ENCODE measurements around the gene PPM1M. TPM values are rescaled to one million over a fixed set of nuclear protein-coding genes. Genes with fewer than 3 reads are reported as not detected.

The PPM1M gene
- total RNA-seq, 1 donor from 2014 or later = 53.4 TPM

DNA sequence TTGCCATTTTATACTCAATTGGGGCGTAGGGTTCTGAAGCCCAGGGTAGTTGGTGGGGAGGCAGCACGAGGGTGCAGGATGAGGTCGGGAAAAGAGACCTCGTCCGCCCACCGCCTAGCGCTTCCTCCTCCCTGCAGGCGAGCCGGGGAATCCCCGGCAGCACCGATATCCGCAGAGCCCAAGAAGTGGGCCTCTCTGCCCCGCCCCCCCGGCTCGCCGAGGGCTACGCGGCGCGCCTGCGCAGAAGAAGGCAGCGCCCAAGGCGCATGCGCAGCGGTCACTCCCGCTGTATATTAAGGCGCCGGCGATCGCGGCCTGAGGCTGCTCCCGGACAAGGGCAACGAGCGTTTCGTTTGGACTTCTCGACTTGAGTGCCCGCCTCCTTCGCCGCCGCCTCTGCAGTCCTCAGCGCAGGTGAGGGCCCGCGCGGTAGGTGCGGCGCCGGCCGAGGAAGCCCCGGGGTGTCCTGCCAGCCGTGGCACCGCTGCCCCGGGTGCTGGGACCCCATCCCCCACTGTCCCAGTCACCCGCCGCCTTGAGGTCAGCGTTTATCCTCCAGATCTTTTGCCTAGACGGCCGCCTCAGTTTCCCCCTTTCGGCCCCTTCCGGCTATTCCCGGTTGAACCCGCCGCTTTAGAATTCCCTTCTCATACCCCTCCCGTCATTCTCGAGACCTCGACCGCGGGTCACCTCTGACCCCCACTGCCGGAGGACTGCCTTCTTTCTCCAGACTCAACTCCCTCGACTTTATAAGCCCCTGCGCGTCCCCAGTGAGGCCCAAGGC, 47.5 kb upstream of the PPM1M start, which contains the start of gene ALAS1:
Gene ALAS1, plus strand, starts transcription at position 319 of the 784 bp plus-strand sequence. CDS start 1,082 bp downstream, outside the sequence.
- H3K4me1 ChIP-seq = peaks cover 84% of the 10 kb centered on the region
- TF ChIP-seq CTCF (IDR thresholded peaks at IDR 0.05) = peak; percentile 18
- ATAC-seq (peak; percentile 88 to 90), DNase-seq (peak; percentile 96)
- no peaks in the 10 kb centered on the region for H3K27me3 ChIP-seq (ENCODE audit: low read depth)
- intact Hi-C loops (cut with DNase I) = no loop called here
- H3K4me3 ChIP-seq = peak within 1 kb of the TSS; percentile 99
- H3K9me3 ChIP-seq = no peaks in the 10 kb centered on the region
- H3K36me3 ChIP-seq = peaks cover 35% of the 10 kb centered on the region
- H3K27ac ChIP-seq = peak within 1 kb of the TSS; percentile 91

DNA sequence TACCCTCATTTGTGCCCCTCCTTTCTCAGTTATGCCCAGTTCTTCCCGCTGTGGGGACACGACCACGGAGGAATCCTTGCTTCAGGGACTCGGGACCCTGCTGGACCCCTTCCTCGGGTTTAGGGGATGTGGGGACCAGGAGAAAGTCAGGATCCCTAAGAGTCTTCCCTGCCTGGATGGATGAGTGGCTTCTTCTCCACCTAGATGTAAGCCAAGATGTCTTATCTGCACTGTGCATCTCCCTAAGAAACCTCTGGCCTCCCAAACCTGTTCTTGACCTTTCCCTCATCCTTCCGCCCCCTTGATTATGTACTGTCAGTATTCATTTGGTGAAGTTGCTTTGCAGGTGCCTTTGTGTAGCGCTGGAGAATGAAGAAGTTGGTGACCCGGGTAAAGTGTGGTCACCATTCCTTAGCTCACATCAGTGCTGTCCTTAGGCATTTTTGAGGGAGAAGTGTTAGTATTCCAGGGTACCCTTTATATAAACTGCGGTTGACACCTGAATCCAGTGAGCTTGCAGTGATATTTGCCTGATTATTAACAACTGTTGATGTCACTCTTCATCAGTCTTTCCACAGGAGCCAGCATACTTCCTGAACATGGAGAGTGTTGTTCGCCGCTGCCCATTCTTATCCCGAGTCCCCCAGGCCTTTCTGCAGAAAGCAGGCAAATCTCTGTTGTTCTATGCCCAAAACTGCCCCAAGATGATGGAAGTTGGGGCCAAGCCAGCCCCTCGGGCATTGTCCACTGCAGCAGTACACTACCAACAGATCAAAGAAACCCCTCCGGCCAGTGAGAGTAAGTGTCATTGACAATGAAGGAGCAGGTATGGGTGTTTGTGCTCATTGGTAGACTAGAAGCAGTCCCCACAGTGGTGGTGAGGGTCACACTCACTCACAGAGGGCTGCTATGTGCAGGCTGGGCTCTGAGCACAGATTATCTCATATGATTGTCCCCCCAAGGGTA, 46.6 kb upstream of the PPM1M start:
- peak overlapping the region; percentile 91 for H3K27ac ChIP-seq
- DNase-seq (no peak), ATAC-seq (no peak)
- H3K27me3 ChIP-seq (ENCODE audit: low read depth) = no peaks in the 10 kb centered on the region
- intact Hi-C loops (cut with DNase I) = no loop called here
- no peak for TF ChIP-seq CTCF (IDR thresholded peaks at IDR 0.05)
- H3K36me3 ChIP-seq = peaks cover 44% of the 10 kb centered on the region
- H3K9me3 ChIP-seq = no peaks in the 10 kb centered on the region
- H3K4me3 ChIP-seq = peak overlapping the region; percentile 99
- peaks cover 91% of the 10 kb centered on the region for H3K4me1 ChIP-seq

- no peak for DNase-seq
- ATAC-seq = no peak
- H3K27me3 ChIP-seq (ENCODE audit: low read depth) = no peaks in the 10 kb centered on the region
- intact Hi-C loops (cut with DNase I) = no loop called here
- H3K4me1 ChIP-seq = peaks cover 88% of the 10 kb centered on the region
- TF ChIP-seq CTCF (IDR thresholded peaks at IDR 0.05) = no peak
- no peak overlapping the region for H3K4me3 ChIP-seq
- no peaks in the 10 kb centered on the region for H3K9me3 ChIP-seq
- H3K27ac ChIP-seq = peak overlapping the region; percentile 32
- peaks cover 66% of the 10 kb centered on the region for H3K36me3 ChIP-seq
Observed at GRCh38 chr3:52200981-52201679, 44.4 kb upstream of the PPM1M start.

DNA sequence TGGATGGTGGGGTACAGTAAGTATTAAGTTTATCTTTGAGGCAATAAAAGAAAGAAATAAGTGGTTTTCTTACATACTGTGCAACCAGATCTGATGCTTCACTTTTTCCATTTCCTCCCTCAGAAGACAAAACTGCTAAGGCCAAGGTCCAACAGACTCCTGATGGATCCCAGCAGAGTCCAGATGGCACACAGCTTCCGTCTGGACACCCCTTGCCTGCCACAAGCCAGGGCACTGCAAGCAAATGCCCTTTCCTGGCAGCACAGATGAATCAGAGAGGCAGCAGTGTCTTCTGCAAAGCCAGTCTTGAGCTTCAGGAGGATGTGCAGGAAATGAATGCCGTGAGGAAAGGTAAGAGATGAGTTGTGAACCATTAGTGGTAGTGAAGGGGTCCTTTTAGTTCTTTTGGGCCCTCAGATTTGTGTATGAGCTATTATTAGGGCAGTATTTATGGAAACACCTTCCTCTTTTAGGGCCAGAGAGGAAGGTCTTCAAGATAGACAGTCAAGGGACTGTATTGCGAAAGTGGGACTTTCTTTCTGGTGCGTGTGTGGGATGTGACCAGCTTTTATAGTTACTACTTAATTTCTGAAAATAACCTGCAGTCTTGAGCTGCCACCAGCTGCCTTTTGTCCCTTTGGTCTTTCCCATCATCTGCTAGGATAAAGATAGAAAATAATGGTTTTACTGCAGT, 43.0 kb upstream of the PPM1M start:
- DNase-seq (no peak), ATAC-seq (no peak)
- Histone ChIP-seq H3K36me3 (peaks cover 80% of the 10 kb centered on the region), H3K27me3 (ENCODE audit: low read depth) (no peaks in the 10 kb centered on the region), H3K4me3 (no peak overlapping the region), H3K27ac (peak overlapping the region; percentile 32), H3K4me1 (peaks cover 78% of the 10 kb centered on the region), H3K9me3 (no peaks in the 10 kb centered on the region)
- intact Hi-C loops (cut with DNase I) = no loop called here
- no peak for TF ChIP-seq CTCF (IDR thresholded peaks at IDR 0.05)

All from lower lobe of right lung (tissue), 2 donors.